HL-60 (cell line): Measurements from ENCODE around the gene TLCD2.
"Not testable (repeated sequence)": the region's sequence is repeated elsewhere in the genome, so short reads cannot be mapped to it uniquely, and the experiment has no call there.

Experiments used
- DNase-seq, 2 experiments: peaks; one replicate each; pipeline ENCODE4 v3.0.0-alpha.2; 2010 to 2020; ENCODE audit warnings: low read depth in 1 of 2, low spot score in 1 of 2
- H3K27ac ChIP-seq: fragments of 250-450 bp; sonication (Bioruptor Pico); replicated peaks from 2 replicates; pipeline ENCODE4 v1.5.1; 2020; ENCODE audit warnings: mild to moderate bottlenecking, moderate library complexity
- H3K27me3 ChIP-seq: fragments of 250-450 bp; sonication (Bioruptor Pico); 2 replicates; pipeline ENCODE4 v1.5.1; 2021; ENCODE audit warnings: mild to moderate bottlenecking, moderate library complexity; ENCODE audit not compliant: insufficient read depth, poor library complexity, severe bottlenecking
- H3K4me3 ChIP-seq: replicated peaks from 2 replicates; pipeline ENCODE4 v1.5.1; 2011; ENCODE audit warnings: mild to moderate bottlenecking, control low read depth, low read length; ENCODE audit not compliant: insufficient read depth
- CTCF ChIP-seq: IDR thresholded peaks from one replicate; pipeline ENCODE4 v1.5.1; 2011; ENCODE audit warnings: low read length, control low read depth, inconsistent platforms; ENCODE audit not compliant: insufficient read depth
- GABPA ChIP-seq: IDR thresholded peaks from 2 replicates; pipeline ENCODE4 v1.6.1; 2012; ENCODE audit warnings: low read depth
- POLR2AphosphoS5 ChIP-seq: IDR thresholded peaks from 2 replicates; pipeline ENCODE4 v1.6.1; 2012; ENCODE audit warnings: low read depth
- SPI1 ChIP-seq: IDR thresholded peaks from 2 replicates; pipeline ENCODE4 v1.6.1; 2012; ENCODE audit warnings: low read depth, mild to moderate bottlenecking, borderline replicate concordance
- TF ChIP-seq, protein P1 (sequence below): IDR thresholded peaks from 2 replicates; pipeline ENCODE4 v1.6.1; 2012; ENCODE audit warnings: low read depth; ENCODE audit not compliant: insufficient replicate concordance

The TLCD2 gene

DNA sequence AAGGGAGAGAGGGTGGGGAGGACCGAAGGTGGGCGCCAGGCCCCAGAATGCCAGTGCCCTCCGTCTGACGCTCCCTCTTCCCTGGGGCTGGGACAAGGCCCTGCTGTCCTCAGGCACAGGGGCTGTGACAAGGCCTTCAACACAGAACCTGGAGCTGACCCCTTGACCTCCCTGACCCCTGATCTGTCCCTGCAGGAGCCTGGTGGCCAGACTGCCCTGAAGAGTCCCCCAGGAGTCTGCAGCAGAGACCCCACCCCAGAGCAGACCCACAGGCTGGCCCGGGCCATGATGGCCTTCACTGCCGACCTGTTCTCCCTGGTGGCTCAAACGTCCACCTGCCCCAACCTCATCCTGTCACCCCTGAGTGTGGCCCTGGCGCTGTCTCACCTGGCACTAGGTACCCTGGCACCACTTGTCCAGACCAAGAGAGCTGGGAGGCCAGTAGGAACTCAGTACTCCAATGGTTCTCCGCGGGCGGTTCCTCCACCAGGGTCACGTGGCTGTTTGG lies 35.4 kb upstream of the TLCD2 start:
- Histone ChIP-seq H3K27me3 (no peaks in the 10 kb centered on the region), H3K4me3 (no peak overlapping the region), H3K27ac (no peak overlapping the region)
- TF ChIP-seq, protein P1, sequence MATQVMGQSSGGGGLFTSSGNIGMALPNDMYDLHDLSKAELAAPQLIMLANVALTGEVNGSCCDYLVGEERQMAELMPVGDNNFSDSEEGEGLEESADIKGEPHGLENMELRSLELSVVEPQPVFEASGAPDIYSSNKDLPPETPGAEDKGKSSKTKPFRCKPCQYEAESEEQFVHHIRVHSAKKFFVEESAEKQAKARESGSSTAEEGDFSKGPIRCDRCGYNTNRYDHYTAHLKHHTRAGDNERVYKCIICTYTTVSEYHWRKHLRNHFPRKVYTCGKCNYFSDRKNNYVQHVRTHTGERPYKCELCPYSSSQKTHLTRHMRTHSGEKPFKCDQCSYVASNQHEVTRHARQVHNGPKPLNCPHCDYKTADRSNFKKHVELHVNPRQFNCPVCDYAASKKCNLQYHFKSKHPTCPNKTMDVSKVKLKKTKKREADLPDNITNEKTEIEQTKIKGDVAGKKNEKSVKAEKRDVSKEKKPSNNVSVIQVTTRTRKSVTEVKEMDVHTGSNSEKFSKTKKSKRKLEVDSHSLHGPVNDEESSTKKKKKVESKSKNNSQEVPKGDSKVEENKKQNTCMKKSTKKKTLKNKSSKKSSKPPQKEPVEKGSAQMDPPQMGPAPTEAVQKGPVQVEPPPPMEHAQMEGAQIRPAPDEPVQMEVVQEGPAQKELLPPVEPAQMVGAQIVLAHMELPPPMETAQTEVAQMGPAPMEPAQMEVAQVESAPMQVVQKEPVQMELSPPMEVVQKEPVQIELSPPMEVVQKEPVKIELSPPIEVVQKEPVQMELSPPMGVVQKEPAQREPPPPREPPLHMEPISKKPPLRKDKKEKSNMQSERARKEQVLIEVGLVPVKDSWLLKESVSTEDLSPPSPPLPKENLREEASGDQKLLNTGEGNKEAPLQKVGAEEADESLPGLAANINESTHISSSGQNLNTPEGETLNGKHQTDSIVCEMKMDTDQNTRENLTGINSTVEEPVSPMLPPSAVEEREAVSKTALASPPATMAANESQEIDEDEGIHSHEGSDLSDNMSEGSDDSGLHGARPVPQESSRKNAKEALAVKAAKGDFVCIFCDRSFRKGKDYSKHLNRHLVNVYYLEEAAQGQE = no peak
- TF ChIP-seq CTCF (no peak), POLR2AphosphoS5 (no peak), GABPA (no peak), SPI1 (no peak)
- DNase-seq = no peak

- H3K27ac ChIP-seq = no peak overlapping the region
- TF ChIP-seq GABPA = no peak
- TF ChIP-seq, protein P1 = no peak
- no peak for TF ChIP-seq SPI1
- no peak for TF ChIP-seq CTCF
- TF ChIP-seq POLR2AphosphoS5 = no peak
- no peak overlapping the region for H3K4me3 ChIP-seq
- DNase-seq = no peak
- no peaks in the 10 kb centered on the region for H3K27me3 ChIP-seq
Observed at GRCh38 chr17:1744551-1745512, 34.7 kb upstream of the TLCD2 start.

GRCh38 chr17:1743088-1743439 lies 32.9 kb upstream of the TLCD2 start:
- no peaks in the 10 kb centered on the region for H3K27me3 ChIP-seq
- no peak for DNase-seq
- TF ChIP-seq POLR2AphosphoS5 = no peak
- no peak overlapping the region for H3K27ac ChIP-seq
- H3K4me3 ChIP-seq = no peak overlapping the region

GRCh38 chr17:1742371-1743087 lies 32.4 kb upstream of the TLCD2 start, which contains the start of gene SERPINF2:
Gene SERPINF2, plus strand, starts transcription at chr17:1742871. Its CDS starts 2,125 bp downstream, at chr17:1744996.
- no peak for TF ChIP-seq POLR2AphosphoS5
- TF ChIP-seq SPI1 = no peak
- TF ChIP-seq CTCF = no peak
- no peak for TF ChIP-seq GABPA
- TF ChIP-seq, protein P1 = no peak
- no peak within 1 kb of the TSS for H3K4me3 ChIP-seq
- no peak for DNase-seq

GRCh38 chr17:1741899-1742298 lies 31.7 kb upstream of the TLCD2 start:
- H3K27me3 ChIP-seq, DNase-seq, H3K4me3 ChIP-seq, H3K27ac ChIP-seq: not testable (repeated sequence)

More at GRCh38 chr17:1742371-1743087, 32.4 kb upstream of the TLCD2 start, which contains the start of gene SERPINF2:
- Histone ChIP-seq H3K27me3 (no peaks in the 10 kb centered on the region), H3K27ac (no peak within 1 kb of the TSS)
